T follicular helper cell (primary cell): ENCODE measurements around the gene ING2.
"Not testable (repeated sequence)": the region's sequence is repeated elsewhere in the genome, so short reads cannot be mapped to it uniquely, and the experiment has no call there.

ENCODE experiments used
- DNase-seq: peaks from one replicate; pipeline ENCODE4 v3.0.0-alpha.2; 2020; ENCODE audit warnings: low read depth

The ING2 gene

DNA sequence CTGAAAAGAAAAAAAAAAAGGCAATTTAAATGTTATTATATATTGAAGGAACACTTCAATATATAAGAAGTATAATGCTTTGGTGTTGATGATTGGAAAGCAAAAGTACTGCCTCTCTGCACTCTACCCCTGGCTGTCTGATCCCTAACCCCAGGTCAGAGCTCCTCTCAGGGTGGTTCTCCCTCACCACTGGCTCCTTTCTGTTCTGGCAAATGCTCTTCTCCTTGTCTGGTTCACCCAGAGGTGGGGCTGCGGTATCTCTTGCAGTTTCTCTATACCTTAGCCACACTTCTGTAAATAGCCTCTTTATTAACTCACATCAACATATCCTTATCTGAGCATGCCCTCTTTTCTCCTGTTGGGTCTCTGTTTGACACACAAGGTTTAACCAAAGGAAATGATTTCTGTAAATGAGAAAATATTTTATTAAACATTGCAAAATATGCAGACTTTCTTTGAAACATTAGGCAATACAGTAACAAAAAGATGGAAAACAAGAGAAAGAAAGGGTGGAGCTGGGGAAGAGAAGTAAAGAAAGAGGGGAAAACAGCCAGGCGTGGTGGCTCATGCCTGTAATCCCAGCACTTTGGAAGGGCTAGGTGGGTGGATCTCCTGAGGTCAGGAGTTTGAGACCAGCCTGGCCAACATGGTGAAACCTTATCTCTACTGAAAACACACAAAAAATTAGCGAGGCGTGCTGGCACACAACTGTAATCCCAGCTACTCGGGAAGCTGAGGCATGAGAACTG, 45.7 kb downstream of the ING2 start:
- DNase-seq, result no peak

GRCh38 chr4:183552274-183553146, 47.7 kb downstream of the ING2 start:
- DNase-seq, result no peak

DNA sequence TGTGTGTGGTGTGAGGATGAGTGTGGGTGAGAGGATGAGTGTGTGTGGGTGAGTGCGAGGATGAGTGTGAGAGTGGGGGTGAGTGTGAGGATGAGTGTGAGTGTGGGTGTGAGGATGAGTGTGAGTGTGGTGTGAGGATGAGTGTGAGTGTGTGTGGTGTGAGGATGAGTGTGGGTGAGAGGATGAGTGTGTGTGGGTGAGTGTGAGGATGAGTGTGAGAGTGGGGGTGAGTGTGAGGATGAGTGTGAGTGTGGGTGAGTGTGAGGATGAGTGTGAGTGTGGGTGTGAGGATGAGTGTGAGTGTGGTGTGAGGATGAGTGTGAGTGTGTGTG, 48.3 kb downstream of the ING2 start:
- DNase-seq, result not testable (repeated sequence)

- no peak for DNase-seq
These were observed 48.9 kb downstream of the ING2 start for GRCh38 chr4:183553601-183554345.

- DNase-seq, result no peak
These were observed 49.5 kb downstream of the ING2 start for GRCh38 chr4:183554346-183554686.

GRCh38 chr4:183554878-183555585, 50.2 kb downstream of the ING2 start:
- DNase-seq, result no peak

- no peak for DNase-seq
These were observed 52.1 kb downstream of the ING2 start for GRCh38 chr4:183556947-183557346.

DNA sequence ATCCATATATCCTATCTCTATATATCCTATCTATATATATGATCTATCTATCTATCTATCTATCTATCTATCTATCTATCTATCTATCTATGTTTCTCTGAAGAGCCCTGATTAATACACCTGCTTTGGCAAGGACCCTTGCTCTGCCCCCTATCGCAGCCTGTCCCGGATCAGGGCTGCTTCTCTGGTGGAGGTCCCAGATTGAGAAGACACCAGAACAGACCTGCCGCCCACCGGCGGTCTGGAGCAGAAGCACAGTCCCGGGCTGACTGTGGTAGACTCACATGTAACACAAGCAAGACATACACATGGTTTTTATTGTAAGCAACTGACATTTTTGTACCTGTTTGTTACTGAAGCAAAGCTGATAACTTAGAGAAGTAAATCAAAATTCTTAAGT, 52.8 kb downstream of the ING2 start:
- DNase-seq, result no peak

GRCh38 chr4:183558873-183559272, 54.0 kb downstream of the ING2 start:
- no peak for DNase-seq

GRCh38 chr4:183561905-183562304, 57.0 kb downstream of the ING2 start:
- DNase-seq, result no peak
